Dendritic cell treated with granulocyte-macrophage colony-stimulating factor and Interleukin-4, amounts not matched to agents 40 ng/mL and 50 ng/mL, for 4 days (primary cell): Measurements from ENCODE around the gene RGS8.
"Not testable (repeated sequence)": the region's sequence is repeated elsewhere in the genome, so short reads cannot be mapped to it uniquely, and the experiment has no call there.

Source experiments
- H3K27ac Mint-ChIP-seq: one replicate; pipeline ENCODE4 v1.8.0; 2022; ENCODE audit warnings: mild to moderate bottlenecking, mixed read lengths
- H3K27me3 Mint-ChIP-seq: one replicate; pipeline ENCODE4 v1.8.0; 2022; ENCODE audit warnings: mild to moderate bottlenecking, mixed read lengths
- H3K36me3 Mint-ChIP-seq: one replicate; pipeline ENCODE4 v1.8.0; 2022; ENCODE audit warnings: low read depth, mixed read lengths
- H3K4me1 Mint-ChIP-seq: one replicate; pipeline ENCODE4 v1.8.0; 2022; ENCODE audit warnings: low read depth, mixed read lengths
- H3K4me3 Mint-ChIP-seq: one replicate; pipeline ENCODE4 v1.8.0; 2022; ENCODE audit warnings: mild to moderate bottlenecking, moderate library complexity, mixed read lengths
- H3K9me3 Mint-ChIP-seq: one replicate; pipeline ENCODE4 v1.8.0; 2022; ENCODE audit warnings: mixed read lengths
- intact Hi-C: fragments of 100-400 bp; cut with micrococcal nuclease; formaldehyde crosslinking; loops from one replicate; pipeline ENCODE4 v1.15.0; 2022

The RGS8 gene

GRCh38 chr1:182713939-182714338 is 29.6 kb upstream of the RGS8 start:
- peaks cover 6% of the 10 kb centered on the region for H3K27me3 Mint-ChIP-seq
- no peaks in the 10 kb centered on the region for H3K9me3 Mint-ChIP-seq
- H3K4me3 Mint-ChIP-seq = no peak overlapping the region
- H3K36me3 Mint-ChIP-seq = no peaks in the 10 kb centered on the region
- intact Hi-C loops = no loop called here
- H3K27ac Mint-ChIP-seq = no peak overlapping the region
- H3K4me1 Mint-ChIP-seq = no peaks in the 10 kb centered on the region

- Mint-ChIP-seq H3K36me3 (no peaks in the 10 kb centered on the region), H3K4me1 (no peaks in the 10 kb centered on the region), H3K27ac (no peak overlapping the region), H3K4me3 (no peak overlapping the region), H3K9me3 (no peaks in the 10 kb centered on the region), H3K27me3 (peaks cover 6% of the 10 kb centered on the region)
- intact Hi-C loops = no loop called here
These were observed 29.1 kb upstream of the RGS8 start for GRCh38 chr1:182713492-182713891.

- H3K27me3 Mint-ChIP-seq = peaks cover 4% of the 10 kb centered on the region
- H3K36me3 Mint-ChIP-seq = no peaks in the 10 kb centered on the region
- intact Hi-C loops = no loop called here
- no peaks in the 10 kb centered on the region for H3K9me3 Mint-ChIP-seq
- no peak overlapping the region for H3K27ac Mint-ChIP-seq
- H3K4me3 Mint-ChIP-seq = no peak overlapping the region
- H3K4me1 Mint-ChIP-seq = no peaks in the 10 kb centered on the region
These were observed 25.5 kb upstream of the RGS8 start for GRCh38 chr1:182709855-182710254.

GRCh38 chr1:182709225-182709764 is 24.9 kb upstream of the RGS8 start:
- H3K4me1 Mint-ChIP-seq = no peaks in the 10 kb centered on the region
- no peaks in the 10 kb centered on the region for H3K9me3 Mint-ChIP-seq
- no peak overlapping the region for H3K4me3 Mint-ChIP-seq
- peaks cover 4% of the 10 kb centered on the region for H3K27me3 Mint-ChIP-seq
- no peaks in the 10 kb centered on the region for H3K36me3 Mint-ChIP-seq
- intact Hi-C loops = no loop called here
- no peak overlapping the region for H3K27ac Mint-ChIP-seq

- Mint-ChIP-seq H3K4me3 (no peak overlapping the region), H3K4me1 (no peaks in the 10 kb centered on the region), H3K27ac (no peak overlapping the region), H3K36me3 (no peaks in the 10 kb centered on the region), H3K9me3 (no peaks in the 10 kb centered on the region), H3K27me3 (peaks cover 4% of the 10 kb centered on the region)
- intact Hi-C loops = no loop called here
These were observed 22.7 kb upstream of the RGS8 start for GRCh38 chr1:182707122-182707521.

- Mint-ChIP-seq H3K9me3 (no peaks in the 10 kb centered on the region), H3K4me1 (no peaks in the 10 kb centered on the region), H3K36me3 (no peaks in the 10 kb centered on the region), H3K4me3 (no peak overlapping the region), H3K27ac (no peak overlapping the region), H3K27me3 (peaks cover 12% of the 10 kb centered on the region)
- intact Hi-C loops = no loop called here
These were observed 20.3 kb upstream of the RGS8 start for GRCh38 chr1:182704677-182705076.

GRCh38 chr1:182703539-182703938 is 19.2 kb upstream of the RGS8 start:
- Mint-ChIP-seq H3K27me3 (peaks cover 19% of the 10 kb centered on the region), H3K36me3 (no peaks in the 10 kb centered on the region), H3K4me1 (no peaks in the 10 kb centered on the region), H3K27ac (no peak overlapping the region), H3K4me3 (no peak overlapping the region), H3K9me3 (no peaks in the 10 kb centered on the region)
- intact Hi-C loops = no loop called here

- Mint-ChIP-seq H3K9me3 (no peaks in the 10 kb centered on the region), H3K4me1 (no peaks in the 10 kb centered on the region), H3K27me3 (peaks cover 19% of the 10 kb centered on the region), H3K36me3 (no peaks in the 10 kb centered on the region), H3K27ac (no peak overlapping the region), H3K4me3 (no peak overlapping the region)
- intact Hi-C loops = no loop called here
These were observed 18.6 kb upstream of the RGS8 start for GRCh38 chr1:182702826-182703524.

GRCh38 chr1:182700351-182700709 is 15.9 kb upstream of the RGS8 start:
- intact Hi-C loops = no loop called here
- H3K27ac Mint-ChIP-seq = no peak overlapping the region
- no peaks in the 10 kb centered on the region for H3K9me3 Mint-ChIP-seq
- no peaks in the 10 kb centered on the region for H3K4me1 Mint-ChIP-seq
- no peaks in the 10 kb centered on the region for H3K36me3 Mint-ChIP-seq
- H3K4me3 Mint-ChIP-seq = no peak overlapping the region
- peaks cover 18% of the 10 kb centered on the region for H3K27me3 Mint-ChIP-seq

GRCh38 chr1:182699393-182700350 is 15.3 kb upstream of the RGS8 start:
- H3K4me3 Mint-ChIP-seq = no peak overlapping the region
- intact Hi-C loops = no loop called here
- H3K36me3 Mint-ChIP-seq = no peaks in the 10 kb centered on the region
- peaks cover 18% of the 10 kb centered on the region for H3K27me3 Mint-ChIP-seq
- no peak overlapping the region for H3K27ac Mint-ChIP-seq
- H3K4me1 Mint-ChIP-seq = no peaks in the 10 kb centered on the region
- no peaks in the 10 kb centered on the region for H3K9me3 Mint-ChIP-seq

- H3K27ac Mint-ChIP-seq = no peak overlapping the region
- no peaks in the 10 kb centered on the region for H3K36me3 Mint-ChIP-seq
- H3K27me3 Mint-ChIP-seq = peaks cover 18% of the 10 kb centered on the region
- H3K9me3 Mint-ChIP-seq = no peaks in the 10 kb centered on the region
- no peaks in the 10 kb centered on the region for H3K4me1 Mint-ChIP-seq
- intact Hi-C loops = no loop called here
- H3K4me3 Mint-ChIP-seq = no peak overlapping the region
These were observed 14.6 kb upstream of the RGS8 start for GRCh38 chr1:182698971-182699370.

- H3K9me3 Mint-ChIP-seq, intact Hi-C loops, H3K27ac Mint-ChIP-seq, H3K4me3 Mint-ChIP-seq, H3K36me3 Mint-ChIP-seq, H3K27me3 Mint-ChIP-seq, H3K4me1 Mint-ChIP-seq: not testable (repeated sequence)
These were observed 8.8 kb upstream of the RGS8 start for GRCh38 chr1:182693139-182693538.

- intact Hi-C loops = no loop called here
- Mint-ChIP-seq H3K27me3 (peaks cover 4% of the 10 kb centered on the region), H3K9me3 (peaks cover 9% of the 10 kb centered on the region), H3K4me1 (no peaks in the 10 kb centered on the region), H3K4me3 (no peak overlapping the region), H3K36me3 (no peaks in the 10 kb centered on the region), H3K27ac (no peak overlapping the region)
These were observed 6.6 kb upstream of the RGS8 start for GRCh38 chr1:182690886-182691443.
